GM18907 (cell line): ENCODE results near the gene TESPA1.
"Not testable (repeated sequence)": the region's sequence is repeated elsewhere in the genome, so short reads cannot be mapped to it uniquely, and the experiment has no call there.

ENCODE experiments used
- ATAC-seq: cut with Tn5 transposase; IDR thresholded peaks from one replicate; pipeline ENCODE4 v1.9.1; 2021; ENCODE audit warnings: mild to moderate bottlenecking, moderate library complexity; ENCODE audit not compliant: unreplicated experiment

TESPA1 gene

GRCh38 chr12:54949073-54949711 lies 35.4 kb downstream of the TESPA1 start:
- no peak for ATAC-seq

- ATAC-seq: no peak
These were observed 36.4 kb downstream of the TESPA1 start for GRCh38 chr12:54948171-54948570.

GRCh38 chr12:54945082-54945481 lies 39.5 kb downstream of the TESPA1 start:
- ATAC-seq: no peak

- ATAC-seq: not testable (repeated sequence)
These were observed 41.3 kb downstream of the TESPA1 start for GRCh38 chr12:54943292-54943691.

GRCh38 chr12:54941659-54942058 lies 42.9 kb downstream of the TESPA1 start:
- no peak for ATAC-seq

- no peak for ATAC-seq
These were observed 43.7 kb downstream of the TESPA1 start for GRCh38 chr12:54940727-54941315.

GRCh38 chr12:54937929-54938328 lies 46.6 kb downstream of the TESPA1 start:
- ATAC-seq: no peak

GRCh38 chr12:54937376-54937775 lies 47.2 kb downstream of the TESPA1 start:
- ATAC-seq: no peak

GRCh38 chr12:54936736-54937135 lies 47.8 kb downstream of the TESPA1 start:
- ATAC-seq: no peak

- ATAC-seq: peak; percentile 99
These were observed 49.2 kb downstream of the TESPA1 start for GRCh38 chr12:54935235-54935951.

- ATAC-seq: no peak
These were observed 50.1 kb downstream of the TESPA1 start for GRCh38 chr12:54934419-54934818.

GRCh38 chr12:54933376-54933775 lies 51.2 kb downstream of the TESPA1 start:
- peak; percentile 48 for ATAC-seq

- ATAC-seq: no peak
These were observed 51.9 kb downstream of the TESPA1 start for GRCh38 chr12:54932691-54933090.

GRCh38 chr12:54932038-54932437 lies 52.5 kb downstream of the TESPA1 start:
- ATAC-seq: no peak

- no peak for ATAC-seq
These were observed 54.6 kb downstream of the TESPA1 start for GRCh38 chr12:54929998-54930397.

GRCh38 chr12:54926246-54926645 lies 58.3 kb downstream of the TESPA1 start:
- no peak for ATAC-seq

GRCh38 chr12:54924972-54925707 lies 59.4 kb downstream of the TESPA1 start:
- ATAC-seq: no peak

- no peak for ATAC-seq
These were observed 67.5 kb downstream of the TESPA1 start for GRCh38 chr12:54917001-54917488.
